Hepatocyte (in vitro differentiated cells): Measurements from ENCODE around the gene NOD1. TPM values are rescaled to one million over a fixed set of nuclear protein-coding genes. Genes with fewer than 3 reads are reported as not detected.
A peak's percentile ranks its signal among the peaks of the same experiment; 100 is the strongest.

Source experiments
- DNase-seq: peaks from one replicate; pipeline ENCODE4 v3.0.0-alpha.2; 2016; ENCODE audit warnings: low spot score
- H2AFZ ChIP-seq: fragments of 200-600 bp; sonication (generic); 2 replicates; pipeline ENCODE4 v1.6.0; 2016; ENCODE audit warnings: antibody characterized with exemption, mild to moderate bottlenecking
- H3K27ac ChIP-seq: fragments of 200-600 bp; sonication (generic); 2 replicates; pipeline ENCODE4 v1.5.1; 2016; ENCODE audit warnings: mild to moderate bottlenecking
- H3K27me3 ChIP-seq: fragments of 200-600 bp; sonication (generic); 2 replicates; pipeline ENCODE4 v1.6.1; 2016
- H3K36me3 ChIP-seq: fragments of 200-600 bp; sonication (generic); replicated peaks from 2 replicates; pipeline ENCODE4 v1.5.1; 2016; ENCODE audit warnings: low read depth; ENCODE audit not compliant: insufficient read depth
- H3K4me1 ChIP-seq: fragments of 200-600 bp; sonication (generic); 2 replicates; pipeline ENCODE4 v1.5.1; 2016; ENCODE audit warnings: mild to moderate bottlenecking, moderate library complexity; ENCODE audit not compliant: insufficient read depth
- H3K4me2 ChIP-seq: fragments of 200-600 bp; sonication (generic); 2 replicates; pipeline ENCODE4 v1.6.0; 2016
- H3K4me3 ChIP-seq: fragments of 200-600 bp; sonication (generic); 2 replicates; pipeline ENCODE4 v1.5.1; 2016; ENCODE audit warnings: mild to moderate bottlenecking
- H3K79me2 ChIP-seq: fragments of 200-600 bp; sonication (generic); 2 replicates; pipeline ENCODE4 v1.6.0; 2017; ENCODE audit warnings: mild to moderate bottlenecking
- H3K9me2 ChIP-seq: fragments of 200-600 bp; sonication (generic); replicated peaks from 2 replicates; pipeline ENCODE4 v1.6.0; 2017; ENCODE audit warnings: mild to moderate bottlenecking; ENCODE audit not compliant: insufficient read depth
- H3K9me3 ChIP-seq: fragments of 200-600 bp; sonication (generic); 2 replicates; pipeline ENCODE4 v1.5.1; 2016; ENCODE audit warnings: low read depth, mild to moderate bottlenecking
- H4K20me1 ChIP-seq: fragments of 200-600 bp; sonication (generic); 2 replicates; pipeline ENCODE4 v1.6.0; 2016; ENCODE audit warnings: mild to moderate bottlenecking; ENCODE audit not compliant: insufficient read depth, poor library complexity, severe bottlenecking
- CTCF ChIP-seq: fragments of 200-600 bp; sonication (generic); IDR thresholded peaks from 2 replicates; pipeline ENCODE4 v1.5.1; 2016; ENCODE audit warnings: antibody characterized with exemption, mild to moderate bottlenecking; ENCODE audit not compliant: poor library complexity
- EZH2 ChIP-seq: fragments of 200-600 bp; sonication (generic); IDR thresholded peaks from 2 replicates; pipeline ENCODE4 v1.6.1; 2016; ENCODE audit warnings: antibody characterized with exemption, mild to moderate bottlenecking, borderline replicate concordance
- EZH2phosphoT487 ChIP-seq: fragments of 200-600 bp; sonication (generic); IDR thresholded peaks from one replicate; pipeline ENCODE4 v1.6.1; 2018; ENCODE audit warnings: antibody characterized with exemption, mild to moderate bottlenecking, low read depth, moderate library complexity; ENCODE audit not compliant: unreplicated experiment, severe bottlenecking
- WGBS: methylation state at CpG from one replicate; pipeline ENCODE4 v1.1.6; 2016; ENCODE audit warnings: low lambda C conversion rate; ENCODE audit errors: missing lambda C conversion rate; 5-methylcytosine and 5-hydroxymethylcytosine counted together
- polyA plus RNA-seq: library from polyadenylated mRNA; unstranded; fragments of >200 nt; fragmentation: Nextera tagmentation; extraction: Ambion mirVana; gene quantifications from 2 replicates; pipeline ENCODE4 v1.2.1, GENCODE V29; 2016
- total RNA-seq: library from RNA; depleted of rRNA; stranded (reverse); fragments of >200 nt; gene quantifications from 2 replicates; pipeline ENCODE4 v1.2.3, GENCODE V29; 2014

The NOD1 gene
- total and polyA plus RNA-seq, 2 experiments from 2014 or later: 3.0 to 6.1 TPM

DNA sequence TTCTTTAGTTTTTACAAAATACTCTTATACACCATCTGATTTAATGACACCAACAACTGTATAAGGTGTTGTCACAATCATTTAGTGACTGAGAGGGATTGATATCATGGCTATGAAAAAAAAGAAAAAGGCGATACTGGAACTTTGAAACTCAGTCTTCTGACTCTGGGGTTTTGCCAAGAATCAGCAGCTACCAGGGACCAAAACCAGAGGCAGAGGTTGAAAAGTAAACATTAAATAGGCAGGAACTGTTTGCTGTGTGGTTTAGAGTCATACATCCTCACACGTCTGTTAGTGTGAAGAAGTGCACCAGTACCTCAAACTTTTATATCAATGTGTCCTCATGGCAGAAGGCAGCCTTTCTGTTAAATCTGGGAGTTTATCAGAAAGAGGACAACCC, 46.0 kb upstream of the NOD1 start:
- no peaks in the 10 kb centered on the region for H4K20me1 ChIP-seq
- no peaks in the 10 kb centered on the region for H3K36me3 ChIP-seq
- H3K4me1 ChIP-seq: peaks cover 35% of the 10 kb centered on the region
- H3K4me3 ChIP-seq: no peak overlapping the region
- no peaks in the 10 kb centered on the region for H3K9me2 ChIP-seq
- DNase-seq: no peak
- H2AFZ ChIP-seq: no peak overlapping the region
- TF ChIP-seq CTCF (no peak), EZH2 (no peak), EZH2phosphoT487 (no peak)
- no peaks in the 10 kb centered on the region for H3K79me2 ChIP-seq
- peak overlapping the region; percentile 55 for H3K27ac ChIP-seq
- H3K4me2 ChIP-seq: no peak overlapping the region
- WGBS: 62% methylated on average over 2 of the region's 2 CpGs
- no peaks in the 10 kb centered on the region for H3K27me3 ChIP-seq
- H3K9me3 ChIP-seq: no peaks in the 10 kb centered on the region

DNA sequence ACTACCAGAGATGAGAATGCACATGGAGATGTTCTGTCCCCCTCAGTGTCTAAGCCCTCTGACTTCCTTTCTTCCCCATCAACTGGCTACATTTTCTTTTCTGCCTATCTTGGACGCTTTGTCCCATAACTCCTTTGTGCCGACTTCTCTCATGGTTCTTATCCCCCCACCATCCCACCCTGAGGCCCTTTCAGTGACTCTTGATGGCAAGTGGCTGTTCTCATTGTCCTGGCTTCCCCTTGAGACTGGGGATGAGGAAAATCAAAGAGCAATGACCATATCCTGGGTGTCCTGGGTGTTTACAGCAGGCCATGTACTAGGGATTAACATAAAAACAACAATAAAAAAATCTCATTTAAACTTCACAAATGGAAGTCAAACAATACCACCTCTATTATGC, 44.9 kb upstream of the NOD1 start:
- Histone ChIP-seq H4K20me1 (no peaks in the 10 kb centered on the region), H3K4me3 (no peak overlapping the region), H3K4me1 (peaks cover 45% of the 10 kb centered on the region), H3K79me2 (no peaks in the 10 kb centered on the region), H3K9me2 (no peaks in the 10 kb centered on the region), H3K4me2 (no peak overlapping the region), H3K27ac (peak overlapping the region; percentile 71), H2AFZ (no peak overlapping the region), H3K9me3 (no peaks in the 10 kb centered on the region), H3K27me3 (no peaks in the 10 kb centered on the region), H3K36me3 (no peaks in the 10 kb centered on the region)
- no peak for DNase-seq
- WGBS: 95% methylated on average over 2 of the region's 2 CpGs
- TF ChIP-seq CTCF: no peak

- Histone ChIP-seq H3K36me3 (no peaks in the 10 kb centered on the region), H3K4me3 (no peak overlapping the region), H3K27me3 (no peaks in the 10 kb centered on the region), H3K9me3 (no peaks in the 10 kb centered on the region), H2AFZ (no peak overlapping the region), H3K9me2 (no peaks in the 10 kb centered on the region), H4K20me1 (no peaks in the 10 kb centered on the region), H3K4me2 (peak overlapping the region; percentile 4), H3K27ac (peak overlapping the region; percentile 90), H3K4me1 (peaks cover 45% of the 10 kb centered on the region), H3K79me2 (no peaks in the 10 kb centered on the region)
- TF ChIP-seq CTCF (no peak), EZH2phosphoT487 (no peak), EZH2 (no peak)
- WGBS: 75% methylated on average over 3 of the region's 3 CpGs
- DNase-seq: peak; percentile 46
Observed at GRCh38 chr7:30522159-30522558, 43.6 kb upstream of the NOD1 start.

DNA sequence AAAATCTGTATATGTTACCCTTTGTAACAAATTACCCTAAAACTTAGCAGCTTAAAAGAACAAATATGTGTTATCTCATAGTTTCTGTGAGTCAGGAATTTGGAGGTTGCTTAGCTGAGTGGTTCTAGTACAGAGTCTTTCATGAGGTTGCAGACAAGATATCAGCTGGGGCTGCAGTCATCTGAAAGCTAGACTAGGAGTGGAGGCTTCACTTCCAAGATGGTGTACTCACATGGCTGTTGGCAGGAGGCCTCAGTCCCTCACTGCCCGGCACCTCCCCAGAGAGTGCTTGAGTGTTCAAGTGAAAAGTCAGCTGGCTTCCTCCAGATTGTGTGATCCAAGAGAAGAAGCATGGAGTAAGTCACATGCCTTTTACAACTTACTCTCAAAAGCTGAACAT, 42.9 kb upstream of the NOD1 start:
- peak overlapping the region; percentile 14 for H3K4me2 ChIP-seq
- no peaks in the 10 kb centered on the region for H3K79me2 ChIP-seq
- H3K9me2 ChIP-seq: no peaks in the 10 kb centered on the region
- peaks cover 45% of the 10 kb centered on the region for H3K4me1 ChIP-seq
- DNase-seq: peak; percentile 58
- no peaks in the 10 kb centered on the region for H3K27me3 ChIP-seq
- H4K20me1 ChIP-seq: no peaks in the 10 kb centered on the region
- H3K27ac ChIP-seq: peak overlapping the region; percentile 90
- no peak overlapping the region for H3K4me3 ChIP-seq
- WGBS: 71% methylated on average over 1 of the region's 1 CpG
- no peaks in the 10 kb centered on the region for H3K36me3 ChIP-seq
- no peak overlapping the region for H2AFZ ChIP-seq
- TF ChIP-seq CTCF: no peak
- no peak for TF ChIP-seq EZH2phosphoT487
- no peak for TF ChIP-seq EZH2
- H3K9me3 ChIP-seq: no peaks in the 10 kb centered on the region
